GM19240 (cell line): ENCODE measurements around the gene SDK1.

Source experiments
- DNase-seq: peaks from one replicate; pipeline ENCODE4 v3.0.0; 2011; ENCODE audit warnings: low spot score; ENCODE audit not compliant: insufficient read length

The SDK1 gene

GRCh38 chr7:3289996-3290395, 11.1 kb upstream of the SDK1 start:
- no peak for DNase-seq

- DNase-seq: no peak
These were observed 8.4 kb upstream of the SDK1 start for GRCh38 chr7:3292694-3293093.

DNA sequence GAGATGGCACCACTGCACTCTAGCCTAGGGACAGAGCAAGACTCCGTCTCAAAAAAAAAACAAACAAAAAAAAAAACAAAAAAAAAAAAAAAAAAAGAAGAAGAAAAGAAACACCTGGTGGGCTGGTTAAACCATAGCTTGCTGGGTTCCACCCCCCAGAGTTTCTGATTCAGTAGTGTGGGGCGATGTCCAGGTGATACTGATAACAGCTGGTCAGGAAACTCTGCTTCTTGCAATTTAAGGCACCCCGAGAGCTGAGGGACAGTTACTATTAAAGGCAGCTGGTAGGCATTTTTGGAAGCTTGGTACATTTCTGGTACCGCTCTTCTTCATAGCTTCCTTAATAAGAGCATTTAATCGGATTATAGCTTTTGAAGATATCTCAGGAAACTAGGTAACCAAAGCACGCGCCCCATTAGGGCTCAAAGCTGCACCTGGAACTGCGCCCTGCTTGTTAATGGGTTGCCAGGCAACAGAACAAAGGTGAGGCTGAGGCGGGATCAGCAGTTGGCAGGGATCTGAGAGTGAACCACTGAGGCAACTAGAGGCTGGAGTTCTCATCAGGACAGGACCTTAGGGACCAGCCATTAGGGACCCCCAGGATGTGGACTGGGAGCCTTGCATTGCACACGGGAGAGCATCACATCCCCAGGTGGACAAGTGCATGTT, 6.5 kb upstream of the SDK1 start:
- DNase-seq: no peak

DNA sequence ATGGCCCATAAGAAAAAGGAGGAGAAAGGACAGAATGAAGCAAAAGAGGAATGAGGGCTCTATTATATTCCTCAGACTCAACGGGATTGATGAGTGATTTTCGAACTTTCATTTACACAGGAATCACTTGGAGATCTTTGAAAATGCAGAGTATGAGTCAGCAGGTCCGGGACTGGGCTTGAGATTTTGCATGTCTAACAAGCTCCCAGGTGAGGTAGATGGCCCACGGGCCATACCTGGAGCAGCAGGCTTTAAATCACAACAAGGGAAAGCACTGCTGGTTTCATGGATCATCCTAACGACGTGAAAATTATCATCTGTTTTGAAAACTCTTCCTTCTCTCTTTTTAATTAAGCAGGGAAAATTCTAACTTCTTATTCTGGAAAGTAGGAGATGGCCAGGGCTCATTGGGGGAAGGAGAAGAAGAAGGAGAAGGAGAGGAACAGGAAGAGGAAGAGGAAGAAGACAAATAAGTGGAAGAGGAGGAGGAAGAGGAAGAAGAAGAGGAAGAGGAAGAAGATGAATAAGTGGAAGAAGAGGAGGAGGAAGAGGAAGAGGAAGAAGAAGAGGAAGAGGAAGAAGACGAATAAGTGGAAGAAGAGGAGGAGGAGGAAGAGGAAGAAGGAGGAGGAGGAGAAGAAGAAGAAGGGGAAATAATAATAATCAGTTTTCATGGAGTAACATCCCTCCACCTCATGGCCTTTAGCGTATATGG, 3.8 kb upstream of the SDK1 start:
- no peak for DNase-seq

GRCh38 chr7:3300221-3300650, 816 bp upstream of the SDK1 start:
- no peak for DNase-seq

DNA sequence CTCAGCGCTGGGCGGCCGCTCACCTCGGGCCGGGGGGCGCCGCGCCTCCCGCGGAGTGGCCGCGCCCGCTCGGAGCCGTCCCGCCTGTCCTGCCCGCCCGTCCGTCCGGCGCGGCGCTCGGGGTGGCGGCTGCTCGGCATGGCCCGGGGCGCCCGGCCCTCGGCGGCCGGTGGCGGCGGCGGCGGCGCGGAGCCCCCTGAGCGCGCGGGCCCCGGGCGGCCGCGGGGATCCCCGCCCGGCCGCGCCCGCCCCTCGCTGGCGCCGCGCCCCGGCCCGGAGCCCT, 338 bp downstream of the SDK1 start:
- DNase-seq: no peak

- no peak for DNase-seq
These were observed 973 bp downstream of the SDK1 start for GRCh38 chr7:3301831-3302618.

DNA sequence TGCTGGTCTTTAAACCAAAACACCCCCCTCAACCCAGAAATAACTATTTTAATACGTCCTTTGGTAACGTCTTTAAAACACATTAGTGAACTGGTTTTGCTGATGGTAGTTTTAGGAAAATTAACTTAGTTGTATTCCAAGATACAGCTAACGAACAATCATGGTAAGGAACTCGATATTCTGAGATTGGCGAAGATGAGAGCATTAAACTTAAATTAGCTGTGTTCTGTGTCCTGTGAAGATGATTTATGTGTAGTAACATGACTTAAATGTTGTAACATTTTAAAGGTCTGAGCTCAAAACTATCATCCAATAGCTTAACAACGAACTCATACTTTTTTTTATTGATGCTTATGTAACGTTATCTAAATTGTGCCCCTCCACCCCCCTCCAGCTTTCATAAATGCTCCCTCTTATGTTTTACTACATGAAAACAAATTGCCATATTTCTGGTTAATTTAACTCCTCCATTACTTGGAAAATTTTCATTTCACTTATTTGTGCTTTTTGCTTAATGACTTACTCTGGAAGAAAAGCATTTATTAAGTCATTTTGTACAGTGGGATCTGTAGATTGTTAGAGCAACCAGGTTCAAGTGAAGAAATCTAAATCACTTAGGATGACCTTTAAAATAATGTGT, 1.7 kb downstream of the SDK1 start:
- DNase-seq: no peak

DNA sequence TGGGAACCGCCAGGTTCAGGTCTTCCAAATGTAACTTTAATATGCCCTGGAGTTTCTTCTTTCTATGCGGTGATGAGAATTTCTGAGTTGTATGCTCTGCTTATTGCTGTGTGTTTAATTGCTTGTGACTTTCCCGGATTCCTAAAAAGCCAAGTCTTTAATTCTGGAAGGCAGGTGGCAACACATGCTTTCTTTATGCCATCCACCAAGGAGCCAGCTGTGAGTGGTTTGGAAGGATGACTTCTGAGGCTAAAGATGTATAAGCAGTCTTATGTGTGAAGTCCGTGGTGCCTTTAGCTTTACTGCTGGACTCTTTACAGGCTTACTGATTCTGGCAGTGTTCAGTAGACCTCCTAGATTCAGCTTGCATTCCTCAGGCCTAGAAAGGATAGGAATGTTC, 3.1 kb downstream of the SDK1 start:
- DNase-seq: no peak

DNA sequence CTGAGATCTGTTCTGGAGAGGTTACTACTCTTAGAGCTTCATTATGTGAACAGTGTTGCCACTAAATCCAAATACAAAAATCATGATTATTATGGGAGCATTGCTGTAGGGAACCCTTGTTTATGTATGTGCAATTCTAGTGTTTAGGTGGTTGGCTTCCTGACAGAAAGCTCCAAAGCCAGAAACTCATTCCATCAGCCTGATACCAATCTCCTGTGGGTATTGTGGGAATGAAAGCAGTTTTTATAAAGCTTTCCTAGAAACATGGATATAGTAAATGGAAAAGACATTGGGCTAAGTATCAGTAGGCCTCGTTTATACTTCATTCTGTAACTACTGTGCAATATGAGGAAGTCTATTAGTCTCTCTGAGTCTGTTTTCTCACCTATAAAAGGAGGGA, 6.4 kb downstream of the SDK1 start:
- no peak for DNase-seq

DNA sequence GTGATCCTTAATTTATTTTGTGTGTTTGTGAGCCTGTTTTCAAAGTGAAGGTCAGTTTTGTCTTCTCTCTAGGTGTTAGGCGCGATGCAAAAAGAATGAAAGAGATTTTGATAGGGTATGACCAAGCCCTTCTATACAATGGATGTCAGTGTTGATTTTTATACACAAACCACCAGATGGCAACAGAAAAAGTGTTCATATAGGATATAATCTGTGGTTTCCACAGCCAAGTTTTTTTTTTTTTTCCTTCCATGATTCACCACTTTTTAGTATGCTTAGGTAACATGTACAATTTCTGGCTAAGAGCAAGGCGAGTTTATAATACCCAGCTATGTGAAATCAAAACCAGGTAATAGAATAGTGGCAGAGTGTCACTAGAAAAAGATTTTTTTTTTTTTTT, 8.1 kb downstream of the SDK1 start:
- no peak for DNase-seq

DNA sequence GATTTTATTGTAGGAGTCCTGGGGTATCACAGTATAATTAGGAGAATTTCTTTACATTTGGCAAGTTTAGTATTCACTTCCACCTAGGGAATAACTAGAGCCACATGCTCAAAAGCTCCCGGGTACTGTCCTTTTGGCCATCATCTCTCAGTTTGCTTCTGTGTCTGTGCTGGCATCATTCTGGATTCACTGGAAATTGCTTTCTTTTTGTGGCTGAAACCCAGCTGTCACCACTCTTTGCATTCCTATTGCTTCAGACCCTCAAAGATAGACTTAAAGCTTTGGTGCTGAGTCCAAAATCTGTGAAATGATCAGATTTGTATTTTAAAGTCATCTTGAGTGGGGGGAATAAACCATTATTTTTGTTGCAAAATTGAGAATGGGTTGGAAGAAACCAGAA, 8.9 kb downstream of the SDK1 start:
- DNase-seq: no peak

GRCh38 chr7:3310884-3311283, 9.8 kb downstream of the SDK1 start:
- DNase-seq: no peak

GRCh38 chr7:3312583-3312982, 11.5 kb downstream of the SDK1 start:
- DNase-seq: no peak

GRCh38 chr7:3318874-3319273, 17.8 kb downstream of the SDK1 start:
- no peak for DNase-seq

GRCh38 chr7:3321206-3321605, 20.2 kb downstream of the SDK1 start:
- no peak for DNase-seq

- no peak for DNase-seq
These were observed 20.7 kb downstream of the SDK1 start for GRCh38 chr7:3321745-3322144.

DNA sequence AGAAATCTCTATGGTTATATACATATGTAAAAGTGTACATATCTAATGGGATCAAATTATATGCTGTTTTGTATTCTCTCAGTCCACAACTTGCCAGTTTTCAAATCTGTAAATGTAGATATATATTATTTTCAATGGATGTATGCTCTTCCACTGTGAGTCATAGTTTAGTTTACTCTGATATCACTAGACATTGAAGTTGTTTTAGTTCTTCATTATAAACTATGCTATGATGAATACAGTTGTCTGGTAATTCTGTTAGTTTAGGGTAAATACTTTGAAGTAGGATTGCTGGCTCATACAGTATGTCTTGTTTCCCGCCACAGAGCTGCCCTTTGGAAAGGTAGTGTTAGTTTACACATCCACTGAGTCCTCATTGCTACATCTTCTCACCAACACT, 25.2 kb downstream of the SDK1 start:
- no peak for DNase-seq

- no peak for DNase-seq
These were observed 26.0 kb downstream of the SDK1 start for GRCh38 chr7:3327099-3327498.

DNA sequence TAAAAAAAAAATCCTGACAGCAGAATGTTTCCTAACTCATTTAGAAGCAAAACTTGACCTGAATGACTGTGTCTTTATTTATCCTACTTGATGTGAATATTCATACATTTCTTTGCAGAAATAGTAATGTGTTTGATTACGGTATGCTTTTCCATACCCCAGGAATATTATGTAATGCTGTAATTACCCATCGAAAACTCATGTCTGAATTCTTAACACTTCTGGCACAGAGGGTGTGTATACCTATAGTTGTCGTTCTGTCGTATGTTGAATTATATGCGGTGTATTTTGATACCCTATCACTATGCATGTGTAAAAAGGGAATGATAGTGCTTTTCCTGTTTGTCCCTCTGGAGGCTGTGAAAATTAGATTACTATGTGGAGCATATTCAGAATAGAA, 26.6 kb downstream of the SDK1 start:
- no peak for DNase-seq

- DNase-seq: no peak
These were observed 31.3 kb downstream of the SDK1 start for GRCh38 chr7:3332308-3332707.

DNA sequence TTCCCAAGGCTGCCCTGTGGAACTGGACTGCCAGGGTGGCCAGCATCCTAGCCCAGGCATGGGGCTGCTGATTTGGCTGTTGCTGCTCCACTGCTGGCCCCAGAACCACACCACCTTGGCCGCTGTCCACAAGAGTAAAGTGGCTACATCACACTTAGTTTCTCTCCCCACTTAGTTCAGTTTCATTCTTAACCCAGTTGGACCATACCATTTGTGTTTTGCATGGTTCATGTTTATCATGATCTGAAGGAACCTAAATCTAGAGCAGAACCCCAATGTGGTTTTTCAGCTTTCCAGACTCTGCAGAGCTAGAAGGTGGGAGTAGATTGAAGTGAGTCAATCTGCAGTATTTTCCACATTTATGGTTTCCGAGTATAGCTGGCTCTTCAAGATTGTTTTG, 32.8 kb downstream of the SDK1 start:
- DNase-seq: no peak
